Endothelial cell of umbilical vein (primary cell): ENCODE measurements around the gene THUMPD3. TPM values are rescaled to one million over a fixed set of nuclear protein-coding genes. Genes with fewer than 3 reads are reported as not detected.

Experiments used
- BruUV-seq: library from RNA; stranded (reverse); fragments of 400-500 nt; replicated peaks from 2 replicates; lab custom pipeline; 2021; lab: Mats Ljungman, UMichigan
- CTCF ChIA-PET: fragments of 300-600, 350-600 bp; sonication (Branson Sonifier 250); formaldehyde crosslinking; loops from one replicate; lab custom pipeline; 2021; ENCODE audit warnings: antibody characterized with exemption, inconsistent platforms; lab: Charles Lee
- POLR2A ChIA-PET: fragments of 300-600, 350-600 bp; sonication (Branson Sonifier 250); formaldehyde crosslinking; loops from one replicate; lab custom pipeline; 2021; ENCODE audit warnings: antibody characterized with exemption, inconsistent platforms; lab: Charles Lee
- DNase-seq: peaks from one replicate; pipeline ENCODE4 v3.0.0-alpha.2; 2011; ENCODE audit warnings: low read depth, low spot score
- FAIRE-seq: peaks from 2 replicates; lab custom pipeline; 2011; peaks lifted over from hg19 to GRCh38; lab: Jason Lieb, UNC
- H2AFZ ChIP-seq: 2 replicates; pipeline ENCODE4 v1.6.0; 2012; ENCODE audit warnings: low read depth, low read length, control low read depth, inconsistent platforms
- H3K27ac ChIP-seq: 2 replicates; pipeline ENCODE4 v1.5.1; 2011; ENCODE audit warnings: low read depth, mild to moderate bottlenecking, control low read depth, low read length, moderate library complexity; ENCODE audit not compliant: insufficient read depth
- H3K27me3 ChIP-seq, 2 experiments: 2 replicates each; pipeline versions ENCODE4 v1.6.0 to v1.6.1; 2011; ENCODE audit warnings: low read length in 2 of 2, mixed read lengths in 1 of 2; ENCODE audit not compliant: control insufficient read depth in 2 of 2, insufficient read depth in 2 of 2
- H3K36me3 ChIP-seq, 2 experiments: 2 replicates in 1 of 2; 3 replicates in 1 of 2; pipeline ENCODE4 v1.5.1; 2011; ENCODE audit warnings: low read length in 2 of 2, mild to moderate bottlenecking in 1 of 2, moderate library complexity in 1 of 2; ENCODE audit not compliant: control insufficient read depth in 2 of 2, insufficient read depth in 2 of 2; ENCODE audit errors: extremely low read depth in 1 of 2
- H3K4me1 ChIP-seq: 3 replicates; pipeline ENCODE4 v1.5.1; 2011; ENCODE audit warnings: mild to moderate bottlenecking, low read length; ENCODE audit not compliant: control insufficient read depth, insufficient read depth; ENCODE audit errors: extremely low read depth
- H3K4me2 ChIP-seq: 2 replicates; pipeline ENCODE4 v1.6.1; 2011; ENCODE audit warnings: low read length, control low read depth, mixed read lengths; ENCODE audit not compliant: insufficient read depth
- H3K4me3 ChIP-seq, 3 experiments: fragments of 200-600 bp in 1 of 3; sonication (generic), shearing (Covaris generic) in 1 of 3; replicated peaks in 1 of 3; 2 replicates each; pipeline ENCODE4 v1.5.1; 2011 to 2016; ENCODE audit warnings: control low read depth in 3 of 3, low read length in 3 of 3, mild to moderate bottlenecking in 2 of 3, inconsistent platforms in 1 of 3, low read depth in 1 of 3, moderate library complexity in 1 of 3; ENCODE audit not compliant: insufficient read depth in 1 of 3
- H3K79me2 ChIP-seq: 2 replicates; pipeline ENCODE4 v1.6.0; 2012; ENCODE audit warnings: low read length, inconsistent platforms; ENCODE audit not compliant: control insufficient read depth, insufficient read depth
- H3K9ac ChIP-seq: replicated peaks from 2 replicates; pipeline ENCODE3; 2011; ENCODE audit warnings: low read length, control low read depth; ENCODE audit not compliant: insufficient read depth; ENCODE audit errors: extremely low read depth
- H3K9me1 ChIP-seq: replicated peaks from 3 replicates; pipeline ENCODE4 v1.6.0; 2011; ENCODE audit warnings: mild to moderate bottlenecking, low read length; ENCODE audit not compliant: control insufficient read depth, insufficient read depth; ENCODE audit errors: extremely low read depth
- H3K9me3 ChIP-seq: replicated peaks from 2 replicates; pipeline ENCODE4 v1.5.1; 2012; ENCODE audit warnings: low read length, inconsistent platforms; ENCODE audit not compliant: control insufficient read depth, insufficient read depth
- H4K20me1 ChIP-seq: replicated peaks from 2 replicates; pipeline ENCODE3; 2011; ENCODE audit warnings: mild to moderate bottlenecking, low read length; ENCODE audit not compliant: control insufficient read depth, insufficient read depth; ENCODE audit errors: extremely low read depth
- CTCF ChIP-seq, 2 donors: IDR thresholded peaks; 1 replicate in 1 of 2; 2 replicates in 1 of 2; pipeline ENCODE4 v1.5.1; 2011; ENCODE audit warnings: low read length in 2 of 2, mild to moderate bottlenecking in 2 of 2, moderate library complexity in 2 of 2, control low read depth in 1 of 2, inconsistent platforms in 1 of 2, low read depth in 1 of 2; ENCODE audit not compliant: insufficient read depth in 1 of 2; ENCODE audit errors: extremely low read depth in 1 of 2
- EZH2 ChIP-seq: IDR thresholded peaks from 2 replicates; pipeline ENCODE4 v1.6.1; 2012; ENCODE audit warnings: borderline replicate concordance, low read depth, mild to moderate bottlenecking, moderate library complexity, low read length, inconsistent platforms; ENCODE audit not compliant: severe bottlenecking
- FOS ChIP-seq: IDR thresholded peaks from 2 replicates; pipeline ENCODE4 v1.6.1; 2011; ENCODE audit warnings: mild to moderate bottlenecking, low read length, moderate library complexity, borderline replicate concordance; ENCODE audit not compliant: insufficient read depth
- GATA2 ChIP-seq: IDR thresholded peaks from 2 replicates; pipeline ENCODE4 v1.7.0; 2011; ENCODE audit warnings: low read depth, mild to moderate bottlenecking, moderate library complexity, mixed read lengths, low read length; ENCODE audit not compliant: insufficient read length, insufficient read depth
- JUN ChIP-seq: IDR thresholded peaks from 2 replicates; pipeline ENCODE4 v1.6.1; 2011; ENCODE audit warnings: borderline replicate concordance, low read depth; ENCODE audit not compliant: insufficient read length, insufficient read depth
- MAX ChIP-seq: IDR thresholded peaks from 2 replicates; pipeline ENCODE4 v1.6.1; 2011; ENCODE audit not compliant: insufficient read depth, insufficient read length
- MYC ChIP-seq: IDR thresholded peaks from one replicate; pipeline ENCODE4 v1.6.1; 2011; ENCODE audit warnings: mild to moderate bottlenecking, low read depth, low read length
- POLR2A ChIP-seq: IDR thresholded peaks from 2 replicates; pipeline ENCODE4 v1.6.1; 2012; ENCODE audit warnings: low read depth, mild to moderate bottlenecking, control low read depth, low read length
- POLR2AphosphoS5 ChIP-seq: IDR thresholded peaks from 2 replicates; pipeline ENCODE4 v1.6.1; 2012; ENCODE audit warnings: low read depth, mild to moderate bottlenecking, control low read depth, low read length, moderate library complexity; ENCODE audit not compliant: insufficient read depth
- dilution Hi-C: fragments of 300-500 bp; cut with MboI; formaldehyde crosslinking; loops from one replicate; pipeline ENCODE4 v1.15.0; 2019; ENCODE audit warnings: low sequenced_read_pairs; ENCODE audit not compliant: extremely low pct_ligation_motif_present
- intact Hi-C: fragments of 100-400 bp; cut with micrococcal nuclease; formaldehyde crosslinking; loops from one replicate; pipeline ENCODE4 v1.10.0; 2022
- polyA plus RNA-seq, 4 experiments: library from polyadenylated mRNA; depleted of rRNA in 3 of 4; stranded (reverse) in 3 of 4; unstranded in 1 of 4; fragments of >200 nt; gene quantifications; 2 replicates each; pipeline versions ENCODE4 v1.2.1 to v1.2.3, GENCODE V29; 2011 to 2012; ENCODE audit warnings: missing spikeins in 1 of 4
- total RNA-seq: library from RNA; stranded (reverse); gene quantifications from 2 replicates; pipeline ENCODE4 v1.2.3, GENCODE V29; 2021

THUMPD3 gene
- total and polyA plus RNA-seq, 2 donors (not counting 3 experiments of a cell fraction or from before 2014, with no cell fraction given) = 10.0 to 26.5 TPM

- no peak for FAIRE-seq
- POLR2A ChIA-PET = no interaction called here
Observed at GRCh38 chr3:9408546-9408945, 45.7 kb downstream of the THUMPD3 start.

More at GRCh38 chr3:9408546-9408945, 45.7 kb downstream of the THUMPD3 start:
- intact Hi-C loops (no loop called here), dilution Hi-C loops (no loop called here)
- peaks cover 9% of the 10 kb centered on the region for H3K4me1 ChIP-seq
- no TSS peak for BruUV-seq
- no peak overlapping the region for H3K9ac ChIP-seq
- H3K36me3 ChIP-seq = no peaks in the 10 kb centered on the region
- no peak overlapping the region for H3K4me2 ChIP-seq
- CTCF ChIA-PET = interaction anchor here (1.2 to 1.6 kb wide), 4 partner anchors 8 to 14 kb away, joined by 3 to 4 read pairs (median 4); no protein-coding TSS in a partner anchor
- no peak overlapping the region for H3K4me3 ChIP-seq
- no peaks in the 10 kb centered on the region for H3K27me3 ChIP-seq
- peaks cover 100% of the 10 kb centered on the region for H3K79me2 ChIP-seq
- H3K27ac ChIP-seq = no peak overlapping the region
- no peaks in the 10 kb centered on the region for H3K9me1 ChIP-seq
- DNase-seq = no peak
- no peak overlapping the region for H2AFZ ChIP-seq
- no peaks in the 10 kb centered on the region for H3K9me3 ChIP-seq
- TF ChIP-seq GATA2 (no peak), MAX (no peak), FOS (no peak), JUN (no peak), POLR2AphosphoS5 (no peak), EZH2 (no peak), POLR2A (no peak), MYC (no peak), CTCF (IDR thresholded peaks at IDR 0.05; ENCODE audit: extremely low read depth in 1 of 2, insufficient read depth in 1 of 2, low read depth in 1 of 2, low read length in 2 of 2) (no peak)
- peaks cover 53% of the 10 kb centered on the region for H4K20me1 ChIP-seq
